LoVo (cell line): ENCODE measurements around the gene FMO3.

ENCODE experiments used
- DNase-seq: peaks from one replicate; pipeline ENCODE4 v3.0.0-alpha.2; 2016; ENCODE audit warnings: low spot score

FMO3 gene

DNA sequence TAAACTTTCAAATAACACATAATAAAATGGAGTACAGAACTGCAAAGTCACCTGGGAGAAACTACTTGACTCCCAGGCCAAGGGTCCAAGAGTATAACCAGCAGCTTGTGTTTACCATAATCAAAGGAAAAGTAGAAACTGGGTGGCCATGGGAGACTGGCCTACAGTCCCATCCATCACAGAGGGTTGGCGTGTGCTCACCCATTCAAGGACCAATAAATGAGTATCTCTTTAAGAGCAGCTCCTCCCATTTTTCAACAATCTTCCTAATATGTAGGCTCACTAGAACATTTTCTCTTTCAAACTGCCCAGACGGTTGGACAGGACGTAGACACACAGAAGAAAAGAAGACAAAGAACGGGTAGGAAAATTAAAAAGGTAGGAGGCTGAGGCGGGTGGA lies at the start of gene FMO3:
Gene FMO3 (plus strand): TSS at position 302 of the 400 bp plus-strand sequence. CDS start 1,754 bp downstream, outside the sequence.
- DNase-seq = no peak

DNA sequence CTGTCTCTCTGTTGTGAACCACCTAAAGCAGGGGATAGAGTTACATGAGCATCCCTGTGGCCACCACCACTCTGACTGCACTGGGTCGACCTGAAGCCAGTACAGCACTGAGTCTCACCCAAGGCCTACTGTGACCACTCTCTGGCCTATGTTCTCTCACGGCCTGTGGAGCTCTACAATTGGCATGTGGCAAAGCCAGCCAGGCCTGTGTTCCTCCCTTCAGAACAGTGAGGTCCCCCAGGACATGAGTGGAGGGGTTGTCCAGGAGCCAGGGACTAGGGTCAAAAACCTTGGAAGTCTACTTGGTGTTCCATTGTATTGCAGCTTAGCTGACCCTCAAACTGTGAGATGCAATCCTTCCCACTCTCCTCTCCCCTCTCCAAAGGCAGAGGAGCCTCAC lies 42.7 kb upstream of the FMO3 start:
- DNase-seq = no peak

- DNase-seq = no peak
Measured at GRCh38 chr1:171052977-171053376, 37.7 kb upstream of the FMO3 start.

DNA sequence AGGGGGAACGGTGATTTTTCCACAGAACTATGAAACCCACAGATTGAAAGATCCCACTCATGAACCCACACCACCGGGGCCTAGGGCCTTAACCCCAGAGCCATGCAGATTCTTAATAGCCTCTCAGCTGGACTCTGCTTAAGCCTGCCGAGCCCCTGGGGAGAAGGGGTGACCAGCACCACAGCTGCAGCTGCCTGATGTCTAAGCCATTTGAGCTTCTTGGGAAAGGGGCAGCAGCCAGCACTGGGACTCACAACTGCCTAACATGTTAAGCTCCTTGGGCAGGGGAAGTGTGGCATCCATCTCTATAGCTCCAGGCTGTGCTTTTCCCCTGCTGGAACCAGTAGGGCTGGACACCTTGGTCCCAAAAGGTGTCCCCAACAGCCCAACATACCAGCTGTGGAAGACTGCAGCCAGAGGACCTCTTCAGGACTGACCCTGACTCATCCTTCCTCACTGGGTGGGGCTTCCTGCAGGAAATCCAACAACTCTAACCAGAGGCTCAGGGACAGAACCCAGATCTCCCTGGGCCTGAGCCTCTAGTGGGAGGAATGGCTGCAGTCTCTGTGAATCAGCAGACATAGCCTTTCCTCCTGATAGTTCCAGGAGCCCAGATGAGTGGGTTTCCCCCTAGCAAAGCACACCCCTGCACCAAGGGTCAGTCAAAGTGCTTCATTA lies 34.6 kb upstream of the FMO3 start:
- no peak for DNase-seq

DNA sequence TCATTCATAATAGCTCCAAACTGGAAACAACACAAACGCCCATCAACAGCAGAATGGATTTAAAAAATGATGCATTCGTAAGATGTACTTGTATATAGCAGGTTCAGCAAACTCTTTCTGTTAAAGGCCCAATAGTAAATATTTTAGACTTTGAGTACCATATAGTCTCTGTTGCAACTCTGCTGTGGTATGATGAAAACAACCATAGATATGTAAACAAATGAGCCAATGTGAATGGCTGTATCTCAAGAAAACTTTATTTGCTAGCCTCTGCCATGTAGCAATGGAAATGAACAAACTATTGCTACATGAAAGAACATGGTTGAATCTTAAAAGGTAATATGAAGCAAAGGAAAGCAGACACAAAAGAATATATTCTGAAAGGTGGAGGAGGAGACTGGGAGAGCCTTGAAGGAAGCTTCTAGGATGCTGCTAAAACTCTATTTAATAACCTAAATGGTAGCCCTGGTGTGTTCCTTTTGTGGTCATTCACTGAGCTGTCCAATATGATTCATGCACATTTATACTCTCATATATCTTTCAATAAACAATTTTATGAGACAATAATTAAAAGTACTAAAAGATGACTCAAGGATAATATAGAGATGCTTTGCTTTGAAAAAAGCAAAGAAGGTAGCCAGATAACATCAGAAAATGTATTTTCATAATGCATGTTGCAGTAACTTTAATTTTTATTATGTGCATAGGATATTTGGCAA lies 29.1 kb upstream of the FMO3 start:
- DNase-seq = no peak

- no peak for DNase-seq
Measured at GRCh38 chr1:171062902-171063301, 27.8 kb upstream of the FMO3 start.

GRCh38 chr1:171075041-171075440 lies 15.7 kb upstream of the FMO3 start:
- DNase-seq = no peak

DNA sequence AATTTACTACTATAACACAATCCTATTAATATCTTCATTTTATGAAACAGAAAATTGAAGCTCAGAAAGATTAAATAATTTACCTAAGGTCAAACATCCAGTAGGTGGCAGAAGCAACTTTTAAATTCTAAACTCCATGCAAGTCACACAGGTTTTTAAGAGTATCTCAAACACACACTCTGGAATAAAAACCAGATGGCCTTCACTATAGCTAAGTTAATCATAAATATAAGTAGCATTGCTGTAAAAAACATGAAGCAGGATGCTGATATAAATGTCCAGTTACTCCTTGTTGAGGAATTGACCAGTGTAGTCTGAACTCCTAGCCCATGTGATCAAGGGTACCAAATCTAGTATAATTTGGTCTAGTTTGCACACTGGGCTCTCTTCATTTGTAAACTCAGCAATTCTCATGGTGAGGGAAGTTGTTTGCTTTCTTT lies 9.4 kb upstream of the FMO3 start:
- DNase-seq = no peak

DNA sequence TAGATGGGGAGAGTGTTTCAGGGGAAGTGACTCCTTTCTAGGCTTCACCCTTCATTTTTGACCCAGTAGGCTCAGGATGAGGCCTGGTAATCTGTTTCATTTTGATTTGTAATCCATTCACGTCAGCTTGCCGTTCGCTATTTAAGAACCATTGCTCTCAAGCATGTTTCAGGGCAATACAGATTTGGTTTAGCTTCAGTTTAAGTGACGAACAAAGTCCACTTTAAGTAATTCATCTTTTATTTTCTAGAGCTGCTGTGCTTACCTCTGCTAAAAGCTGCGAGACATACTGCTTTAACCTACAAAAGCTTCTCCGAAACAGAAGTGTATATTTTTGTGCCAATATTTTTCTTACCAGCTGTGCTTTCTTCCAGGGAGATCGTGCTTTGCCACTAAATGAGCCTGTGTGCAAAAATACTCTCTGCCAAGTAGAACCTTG lies 8.9 kb upstream of the FMO3 start:
- DNase-seq = no peak

GRCh38 chr1:171082606-171083005 lies 8.1 kb upstream of the FMO3 start:
- no peak for DNase-seq

DNA sequence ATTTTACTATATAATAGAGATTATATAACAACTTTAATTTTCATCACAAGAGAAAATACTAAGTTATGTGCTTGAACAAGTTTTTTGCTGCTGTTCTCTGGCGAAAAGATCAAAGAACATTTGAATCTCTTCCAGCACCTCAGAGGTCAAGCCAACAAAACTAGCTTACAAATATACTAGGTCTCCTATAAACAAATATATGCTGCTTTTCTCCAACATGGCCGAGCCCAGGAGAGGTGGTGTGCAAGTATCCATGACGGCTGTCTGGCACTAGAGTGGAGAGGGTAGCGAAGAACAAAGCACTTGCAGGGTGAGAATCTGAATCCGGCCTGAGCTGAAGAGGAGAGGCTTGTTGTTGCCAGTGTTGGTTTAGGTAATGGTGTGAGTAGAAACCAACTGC lies 7.5 kb upstream of the FMO3 start:
- DNase-seq = no peak

DNA sequence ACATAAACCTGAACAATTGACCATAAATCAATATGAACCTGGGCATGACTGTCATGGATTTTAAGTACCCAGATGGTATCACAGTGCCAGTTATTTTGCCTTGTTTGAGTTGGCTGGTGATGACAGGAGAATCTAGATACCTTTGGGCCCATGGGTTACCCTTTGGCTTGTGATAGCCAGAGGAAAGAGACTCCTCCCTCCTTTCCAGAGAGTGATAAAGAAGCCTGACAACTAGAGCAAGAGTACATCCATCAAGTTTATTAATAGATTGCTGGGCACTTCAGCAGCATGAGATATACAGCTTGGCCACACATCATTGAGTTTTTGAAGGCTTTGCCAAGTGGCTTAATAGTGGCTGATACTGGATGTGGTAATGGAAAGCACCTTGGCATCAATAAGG lies 6.6 kb upstream of the FMO3 start:
- no peak for DNase-seq

DNA sequence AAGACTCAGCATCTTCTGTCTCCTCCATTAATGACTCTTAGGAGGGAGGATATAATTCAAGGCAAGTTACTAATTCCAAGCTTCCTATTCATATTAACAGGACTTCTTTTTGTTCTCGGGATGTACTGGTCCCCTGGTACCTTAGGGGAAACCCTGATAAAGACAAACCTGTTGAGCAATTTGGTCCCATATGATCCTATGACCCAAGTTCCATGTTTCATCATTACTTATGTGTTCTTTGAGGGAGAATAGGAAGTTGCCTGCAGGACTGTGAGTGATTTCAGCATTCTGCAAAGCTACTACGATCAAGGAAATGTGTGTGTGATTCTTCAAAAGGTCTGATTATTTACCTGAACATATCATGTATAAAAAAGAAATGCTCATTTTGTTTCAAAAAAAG lies 5.8 kb upstream of the FMO3 start:
- DNase-seq = no peak

DNA sequence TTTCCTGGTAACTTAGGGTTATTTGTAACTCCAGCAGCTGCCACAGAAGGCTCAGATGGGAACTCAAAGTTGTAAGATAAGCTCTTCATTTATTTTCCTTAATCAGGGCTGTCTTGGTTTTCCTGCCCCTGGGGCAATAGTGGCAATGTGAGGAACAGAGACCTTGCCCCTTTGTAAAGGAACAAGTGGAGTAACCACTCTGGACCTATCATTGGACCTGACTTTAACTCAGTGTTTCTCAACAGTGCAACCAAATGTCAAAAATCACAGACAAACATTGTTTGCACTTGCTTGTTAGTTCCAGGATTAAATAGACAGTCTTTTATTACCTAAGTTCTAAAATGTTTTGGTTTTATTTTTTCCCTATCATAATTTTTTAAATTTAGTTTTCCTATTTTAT lies 2.8 kb upstream of the FMO3 start:
- DNase-seq = no peak

- DNase-seq = no peak
Measured at GRCh38 chr1:171103862-171104261, 13.2 kb downstream of the FMO3 start.

DNA sequence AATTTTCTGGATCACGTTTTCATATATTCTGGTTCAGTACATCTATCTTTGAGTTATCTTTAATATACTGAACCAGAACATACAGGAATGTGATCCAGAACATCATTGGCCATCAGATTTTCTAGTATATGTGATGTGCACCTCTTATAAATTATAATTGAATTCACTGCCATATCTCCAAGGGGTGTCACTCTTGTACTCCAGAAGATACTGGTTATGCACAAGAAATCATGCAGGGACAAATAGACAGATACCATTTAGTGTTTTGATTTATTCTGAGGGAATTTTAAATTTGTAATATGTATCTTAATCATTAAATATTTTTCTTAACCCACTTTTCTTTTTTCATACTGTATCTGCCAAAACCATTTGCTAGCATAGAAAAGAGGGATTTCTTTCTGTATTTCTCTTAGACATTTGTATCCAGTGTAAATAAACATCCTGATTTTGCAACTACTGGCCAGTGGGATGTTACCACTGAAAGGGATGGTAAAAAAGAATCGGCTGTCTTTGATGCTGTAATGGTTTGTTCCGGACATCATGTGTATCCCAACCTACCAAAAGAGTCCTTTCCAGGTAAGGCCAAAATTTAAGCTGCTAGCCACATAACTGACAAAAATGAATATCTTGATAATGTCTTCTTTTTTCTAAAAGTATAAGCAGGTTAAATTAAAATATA lies 16.7 kb downstream of the FMO3 start:
- no peak for DNase-seq

GRCh38 chr1:171107969-171108368 lies 17.3 kb downstream of the FMO3 start:
- no peak for DNase-seq

- no peak for DNase-seq
Measured at GRCh38 chr1:171109966-171110365, 19.3 kb downstream of the FMO3 start.

GRCh38 chr1:171110621-171111326 lies 20.1 kb downstream of the FMO3 start:
- no peak for DNase-seq

DNA sequence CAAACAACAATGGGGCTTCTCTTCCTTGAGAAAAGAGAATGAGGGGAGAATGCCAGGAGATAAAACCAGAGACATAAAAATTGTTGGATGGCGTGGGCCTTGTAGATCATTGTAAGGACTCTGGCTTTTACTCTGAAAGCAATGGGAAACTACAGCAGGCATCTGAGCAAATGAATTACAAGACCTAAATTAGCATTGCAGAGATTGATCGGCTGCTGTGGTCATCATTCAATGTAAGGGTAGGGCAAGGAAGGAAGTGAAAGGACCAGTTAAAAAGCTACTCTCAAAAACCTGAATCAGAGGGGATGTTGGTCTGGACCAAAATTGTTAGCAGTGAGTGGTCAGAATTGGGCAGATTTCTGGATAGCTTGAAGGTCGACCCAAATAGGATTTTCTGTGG lies 21.4 kb downstream of the FMO3 start:
- no peak for DNase-seq

DNA sequence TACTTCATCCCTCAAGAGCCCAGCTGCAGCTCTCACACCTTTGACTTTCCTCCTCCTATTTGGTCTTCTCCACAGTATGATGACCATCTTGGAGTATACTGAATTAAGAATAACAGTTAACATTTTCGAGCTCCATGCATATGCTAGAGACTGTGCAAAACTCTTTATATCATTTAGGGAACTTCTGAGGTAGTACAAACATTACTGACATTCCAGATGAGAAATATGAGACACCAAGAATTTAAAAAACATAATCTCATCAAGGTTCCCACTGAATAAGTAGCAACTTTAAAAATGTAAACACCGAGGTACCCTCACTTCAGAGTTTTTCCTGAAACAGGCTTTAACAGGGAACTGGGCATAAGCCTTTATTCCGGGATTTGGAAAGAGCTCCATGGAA lies 22.7 kb downstream of the FMO3 start:
- DNase-seq = no peak

DNA sequence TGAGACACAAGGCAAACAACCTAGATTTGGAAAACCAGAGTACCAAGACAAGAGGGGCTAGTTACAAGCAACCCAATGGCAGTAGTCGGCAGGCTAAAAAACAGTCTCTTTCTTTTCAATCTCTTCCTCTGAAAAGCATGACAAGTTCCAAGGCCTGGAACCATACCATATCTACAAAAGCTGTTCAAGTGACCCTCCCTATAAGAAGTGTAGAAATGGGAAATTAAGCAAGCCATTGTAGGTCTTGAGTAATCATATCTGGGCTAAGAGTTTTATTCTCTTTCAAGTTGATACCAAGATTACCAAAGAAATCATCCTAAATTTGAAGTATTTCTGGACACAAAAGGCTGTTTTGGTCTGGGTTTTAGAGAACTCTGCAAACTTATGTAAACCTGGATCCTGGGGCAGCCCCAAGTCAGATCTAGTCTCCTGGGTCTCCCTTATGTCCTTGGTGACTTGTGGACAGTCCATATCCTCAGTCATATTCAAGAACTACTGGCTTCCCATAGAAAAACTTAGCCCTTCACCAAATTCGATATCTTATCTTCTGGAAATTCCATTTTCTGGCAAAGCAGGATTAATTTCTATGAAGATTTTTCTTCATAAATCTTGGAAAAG lies 24.7 kb downstream of the FMO3 start:
- no peak for DNase-seq
